ENCODE data around the gene KRT13. TPM values are rescaled to one million over a fixed set of nuclear protein-coding genes. Genes with fewer than 3 reads are reported as not detected.

The KRT13 gene
- total and polyA plus RNA-seq, 7 donors = 0.46 to 54.1 (median 4.3) TPM; not detected in 3

- Histone ChIP-seq H3K9me3 (peaks cover 0 to 2% (median 0%) of the 10 kb centered on the region in 4 donors), H3K27ac (no peak overlapping the region), H3K36me3 (no peaks in the 10 kb centered on the region), H3K4me1 (peaks cover 0 to 26% (median 20%) of the 10 kb centered on the region in 4 donors), H3K4me3 (no peak overlapping the region), H3K27me3 (no peaks in the 10 kb centered on the region)
- 79 to 80% methylated on average over 5 of the region's 5 CpGs for WGBS, 2 donors
- DNase-seq = no peak
- no peak for TF ChIP-seq CTCF (IDR thresholded peaks at IDR 0.05)
- no peak for TF ChIP-seq POLR2AphosphoS5 (IDR thresholded peaks at IDR 0.05)
- TF ChIP-seq POLR2A (IDR thresholded peaks at IDR 0.05) = no peak
- TF ChIP-seq EP300 (IDR thresholded peaks at IDR 0.05) = no peak
- intact Hi-C loops (cut with DNase I) = no loop called here
Measured at GRCh38 chr17:41551365-41551764, 46.0 kb upstream of the KRT13 start.

GRCh38 chr17:41549596-41550039 is 44.2 kb upstream of the KRT13 start:
- DNase-seq = no peak
- intact Hi-C loops (cut with DNase I) = loop anchor here (1.0 to 5.0 kb wide), 4 partner anchors 99 to 747 kb away; no protein-coding TSS in a partner anchor
- TF ChIP-seq POLR2A (IDR thresholded peaks at IDR 0.05) = no peak
- TF ChIP-seq EP300 (IDR thresholded peaks at IDR 0.05) = no peak
- no peak for TF ChIP-seq CTCF (IDR thresholded peaks at IDR 0.05)
- no peak for TF ChIP-seq POLR2AphosphoS5 (IDR thresholded peaks at IDR 0.05)
- Histone ChIP-seq H3K27me3 (no peaks in the 10 kb centered on the region), H3K27ac (peak overlapping the region in 1 of 4 donors; percentile 65), H3K4me1 (peaks cover 0 to 27% (median 21%) of the 10 kb centered on the region in 4 donors), H3K4me3 (no peak overlapping the region), H3K9me3 (peaks cover 0 to 2% (median 0%) of the 10 kb centered on the region in 4 donors), H3K36me3 (no peaks in the 10 kb centered on the region)
- WGBS, 2 donors = 38 to 73% methylated on average over 8 of the region's 8 CpGs

- peak overlapping the region in 3 of 4 donors; percentile 54 to 65 (median 56) for H3K27ac ChIP-seq
- peaks cover 0 to 2% (median 0%) of the 10 kb centered on the region in 4 donors for H3K9me3 ChIP-seq
- intact Hi-C loops (cut with DNase I) = loop anchor here (1.0 to 5.0 kb wide), 5 partner anchors 99 to 747 kb away; no protein-coding TSS in a partner anchor
- peak; percentile 85 for DNase-seq
- H3K4me3 ChIP-seq = peak overlapping the region in 3 of 4 donors; percentile 5 to 33 (median 30)
- H3K27me3 ChIP-seq = no peaks in the 10 kb centered on the region
- no peak for TF ChIP-seq POLR2A (IDR thresholded peaks at IDR 0.05)
- peak; percentile 59 to 91 (median 81) for TF ChIP-seq CTCF (IDR thresholded peaks at IDR 0.05)
- peaks cover 0 to 30% (median 23%) of the 10 kb centered on the region in 4 donors for H3K4me1 ChIP-seq
- WGBS, 2 donors = 1 to 3% methylated on average over 25 of the region's 25 CpGs
- H3K36me3 ChIP-seq = no peaks in the 10 kb centered on the region
Measured at GRCh38 chr17:41548844-41549595, 43.6 kb upstream of the KRT13 start.

GRCh38 chr17:41547921-41548843 is 42.8 kb upstream of the KRT13 start:
- 23 to 37% methylated on average over 23 of the region's 23 CpGs for WGBS, 2 donors
- peak; percentile 70 for DNase-seq
- Histone ChIP-seq H3K36me3 (no peaks in the 10 kb centered on the region), H3K27ac (peak overlapping the region in 3 of 4 donors; percentile 54 to 65 (median 56)), H3K9me3 (peaks cover 0 to 2% (median 0%) of the 10 kb centered on the region in 4 donors), H3K27me3 (no peaks in the 10 kb centered on the region), H3K4me1 (peaks cover 0 to 30% (median 23%) of the 10 kb centered on the region in 4 donors), H3K4me3 (peak overlapping the region in 3 of 4 donors; percentile 5 to 33 (median 30))
- peak in 1 of 2 donors; percentile 14 for TF ChIP-seq POLR2A (IDR thresholded peaks at IDR 0.05)
- TF ChIP-seq EP300 (IDR thresholded peaks at IDR 0.05) = no peak
- TF ChIP-seq CTCF (IDR thresholded peaks at IDR 0.05) = no peak
- no peak for TF ChIP-seq POLR2AphosphoS5 (IDR thresholded peaks at IDR 0.05)
- intact Hi-C loops (cut with DNase I) = loop anchor here (1.0 to 5.0 kb wide), 3 partner anchors 119 to 746 kb away; no protein-coding TSS in a partner anchor

All from sigmoid colon (tissue), 7 donors.